Stimulated activated CD8-positive, alpha-beta memory T cell treated with anti-CD3 and anti-CD28 coated beads, Interleukin-4, amount 100 ng/mL, for 24 hours (primary cell): ENCODE data around the gene GTF2H2.
"Not testable (repeated sequence)": the region's sequence is repeated elsewhere in the genome, so short reads cannot be mapped to it uniquely, and the experiment has no call there.

ENCODE experiments used
- DNase-seq: peaks from one replicate; pipeline ENCODE4 v3.0.0-alpha.2; 2020; ENCODE audit warnings: low read depth

The GTF2H2 gene

DNA sequence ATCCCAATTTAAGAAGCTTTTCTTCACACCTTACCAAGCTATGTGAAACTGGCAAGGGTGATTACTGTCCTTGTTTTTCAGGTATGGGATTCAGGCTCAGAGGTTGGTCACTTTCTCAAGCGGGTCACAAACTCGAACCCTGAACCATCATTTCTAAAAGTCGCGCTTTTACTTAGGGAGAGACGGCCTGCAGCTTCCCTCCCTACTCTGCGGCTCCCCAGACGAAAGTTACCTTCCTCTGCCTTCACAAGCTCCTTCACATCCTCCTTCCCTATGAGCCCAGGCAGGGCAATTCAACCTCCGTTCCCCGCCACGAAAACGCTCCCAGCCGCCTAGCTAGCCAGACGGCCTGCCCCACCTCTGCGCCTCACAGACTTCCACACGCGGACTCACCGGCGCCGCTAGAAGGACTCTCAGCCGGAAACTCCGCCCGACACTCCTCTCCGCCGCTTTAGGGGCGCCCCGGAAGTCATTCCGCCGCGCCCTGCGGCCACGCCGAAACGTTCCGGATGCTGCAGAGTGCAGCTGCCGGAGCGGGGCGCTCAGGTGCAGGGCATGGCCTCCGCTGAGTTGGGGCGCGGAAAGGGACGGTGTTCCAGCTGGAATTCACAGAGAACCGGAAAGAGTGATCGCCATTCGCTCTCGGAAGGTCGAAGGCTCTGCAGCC, at the start of gene GTF2H2:
GTF2H2 (minus strand) TSS at position 415 of the 667 bp plus-strand sequence. CDS start 4,913 bp downstream, outside the sequence.
- DNase-seq: not testable (repeated sequence)

DNA sequence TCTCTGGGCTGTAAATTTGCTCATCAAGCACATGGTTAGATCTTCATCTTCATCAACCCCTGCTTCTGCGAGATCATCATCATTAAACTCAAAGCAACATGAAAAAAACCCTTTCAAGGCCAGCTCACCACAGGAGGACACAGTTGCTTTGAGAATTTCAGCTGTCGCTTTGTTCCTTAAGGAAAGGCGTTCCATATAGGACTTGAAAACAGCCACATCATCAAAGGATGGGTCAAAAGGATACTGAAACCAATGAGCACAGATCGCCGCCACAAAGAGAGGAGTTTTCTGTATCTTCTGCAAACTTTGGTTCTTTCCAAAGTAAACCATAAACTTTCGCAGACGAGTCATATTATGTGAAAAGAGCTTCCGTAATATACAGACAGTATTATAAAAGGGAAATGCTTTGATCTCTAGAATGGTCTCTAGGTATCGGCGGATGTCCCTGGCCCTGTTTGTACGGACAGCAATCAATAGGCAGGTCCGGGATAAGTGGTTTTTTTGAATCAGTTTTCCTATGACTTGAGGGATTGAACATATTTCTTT, 42.3 kb upstream of the GTF2H2 start:
- not testable (repeated sequence) for DNase-seq

DNA sequence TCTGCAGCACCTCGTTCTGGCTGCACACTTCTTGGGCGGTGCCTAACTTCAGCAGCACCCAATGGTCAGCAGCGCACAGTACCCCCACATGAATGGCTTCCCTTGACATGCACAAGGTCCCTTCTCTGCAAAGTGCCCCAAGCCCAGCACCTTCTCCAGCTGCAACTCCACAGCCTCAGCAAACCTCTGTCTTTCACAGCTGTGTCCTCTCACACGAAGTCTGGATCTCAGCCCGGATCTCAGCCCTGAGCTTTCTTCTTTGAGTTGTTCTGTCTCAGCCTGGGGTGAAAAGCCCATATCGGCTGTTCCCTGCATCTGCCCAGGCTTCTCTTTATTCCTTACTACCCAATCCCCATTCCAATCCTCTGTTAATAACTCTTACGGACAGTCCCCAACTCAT, 32.5 kb upstream of the GTF2H2 start:
- DNase-seq: not testable (repeated sequence)

DNA sequence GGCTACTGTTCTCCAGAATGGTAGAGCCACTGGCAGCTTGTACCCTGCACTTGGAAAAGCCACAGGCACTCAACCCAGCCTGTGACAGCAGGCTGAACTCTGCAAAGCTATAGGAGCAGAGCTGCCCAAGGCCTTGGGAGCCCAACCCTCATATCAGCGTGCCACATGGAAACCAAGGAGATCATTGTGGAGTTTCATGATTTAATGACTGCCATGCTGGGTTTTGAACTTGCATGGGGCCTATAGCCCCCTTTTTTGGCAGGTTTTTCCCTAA, 30.4 kb upstream of the GTF2H2 start:
- DNase-seq: not testable (repeated sequence)

DNA sequence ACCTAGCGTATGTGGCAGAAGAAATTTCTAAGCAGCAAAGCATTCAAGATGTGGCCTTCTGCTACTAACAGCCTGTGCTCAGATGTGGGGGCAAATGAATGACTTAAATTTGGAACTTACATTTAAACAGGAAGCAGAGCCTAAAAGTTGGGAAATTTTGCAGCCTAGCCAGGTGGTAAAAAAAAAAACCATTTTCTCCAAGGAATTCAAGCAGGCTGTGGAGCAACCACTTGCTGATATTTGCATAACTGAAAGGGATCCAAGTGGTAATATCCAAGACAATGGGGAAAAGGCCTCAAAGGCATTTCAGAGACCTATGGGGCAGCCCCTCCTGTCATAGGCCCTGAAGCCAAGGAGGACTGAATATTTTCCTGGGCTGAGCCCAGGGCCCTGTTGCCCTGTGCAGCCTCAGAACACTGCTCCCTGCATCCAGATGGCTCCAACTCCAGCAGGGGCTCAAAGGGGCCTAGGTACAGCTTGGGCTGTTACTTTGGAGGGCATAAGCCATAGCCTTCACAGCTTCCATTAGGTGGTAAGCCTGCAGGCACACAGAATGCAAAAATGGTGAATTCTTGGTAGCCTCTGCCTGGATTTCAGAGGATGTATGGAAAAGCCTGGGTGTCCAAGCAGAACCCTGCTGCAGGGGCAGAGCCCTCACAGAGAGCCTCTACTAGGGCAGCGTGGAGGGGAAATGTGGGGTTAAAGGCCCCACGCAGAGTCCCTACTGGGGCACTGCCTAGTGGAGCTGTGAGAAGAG, 29.9 kb upstream of the GTF2H2 start:
- DNase-seq: not testable (repeated sequence)

DNA sequence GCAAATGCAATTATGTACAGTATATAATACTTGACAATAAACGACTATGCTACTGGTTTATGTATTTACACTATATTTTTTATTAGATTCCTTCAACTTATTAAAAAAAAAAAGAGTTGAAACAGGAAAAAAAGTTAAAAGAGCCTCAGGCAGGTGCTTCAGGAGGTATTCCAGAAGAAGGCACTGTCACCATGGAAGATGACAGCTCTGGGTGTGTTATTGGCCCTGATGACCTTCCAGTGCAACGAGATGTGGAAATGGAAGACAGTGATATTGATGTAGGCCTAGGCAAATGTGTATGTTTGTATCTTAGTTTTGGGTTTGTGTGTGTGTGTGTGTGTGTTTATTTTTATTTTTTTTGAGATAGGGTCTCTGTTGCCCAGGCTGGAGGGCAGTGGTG, 22.3 kb upstream of the GTF2H2 start:
- not testable (repeated sequence) for DNase-seq

DNA sequence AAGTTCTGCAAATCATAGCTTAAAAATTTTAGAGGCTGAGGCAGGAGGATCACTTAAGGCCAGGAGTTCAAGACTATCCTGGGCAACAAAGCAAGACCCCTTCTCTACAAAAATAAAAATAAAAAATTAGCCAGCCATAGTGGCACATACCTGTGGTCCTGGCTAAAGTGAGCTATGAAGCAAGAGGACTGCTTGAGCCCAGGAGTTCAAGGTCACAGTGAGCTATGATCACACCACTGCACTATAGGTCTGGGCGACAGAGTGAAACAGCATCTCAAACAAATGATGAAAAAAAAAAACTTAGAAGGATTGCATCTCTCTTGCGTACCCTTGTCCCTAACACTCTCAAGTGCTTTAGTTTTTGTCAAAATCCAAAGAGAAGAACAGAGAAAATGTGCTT, 21.3 kb upstream of the GTF2H2 start:
- not testable (repeated sequence) for DNase-seq

DNA sequence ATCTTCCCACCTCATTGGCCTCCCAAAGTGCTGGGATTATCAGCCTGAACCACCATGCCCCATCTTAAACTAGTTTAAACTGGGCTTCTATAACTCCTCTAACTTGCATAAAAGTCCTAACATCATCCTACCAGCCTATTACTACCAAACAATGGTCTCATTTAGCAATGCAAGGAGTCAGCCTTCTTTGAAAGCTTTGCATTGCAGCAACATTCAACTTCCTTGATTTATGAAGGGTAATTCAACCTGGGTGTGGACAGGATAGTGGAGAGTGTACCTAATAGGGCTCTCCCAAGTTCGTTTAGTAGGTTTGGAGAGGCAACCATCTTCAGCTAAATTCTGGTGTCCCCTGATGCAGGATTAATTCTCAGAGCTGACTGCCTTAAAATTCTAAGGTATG, 18.7 kb upstream of the GTF2H2 start:
- DNase-seq: not testable (repeated sequence)

DNA sequence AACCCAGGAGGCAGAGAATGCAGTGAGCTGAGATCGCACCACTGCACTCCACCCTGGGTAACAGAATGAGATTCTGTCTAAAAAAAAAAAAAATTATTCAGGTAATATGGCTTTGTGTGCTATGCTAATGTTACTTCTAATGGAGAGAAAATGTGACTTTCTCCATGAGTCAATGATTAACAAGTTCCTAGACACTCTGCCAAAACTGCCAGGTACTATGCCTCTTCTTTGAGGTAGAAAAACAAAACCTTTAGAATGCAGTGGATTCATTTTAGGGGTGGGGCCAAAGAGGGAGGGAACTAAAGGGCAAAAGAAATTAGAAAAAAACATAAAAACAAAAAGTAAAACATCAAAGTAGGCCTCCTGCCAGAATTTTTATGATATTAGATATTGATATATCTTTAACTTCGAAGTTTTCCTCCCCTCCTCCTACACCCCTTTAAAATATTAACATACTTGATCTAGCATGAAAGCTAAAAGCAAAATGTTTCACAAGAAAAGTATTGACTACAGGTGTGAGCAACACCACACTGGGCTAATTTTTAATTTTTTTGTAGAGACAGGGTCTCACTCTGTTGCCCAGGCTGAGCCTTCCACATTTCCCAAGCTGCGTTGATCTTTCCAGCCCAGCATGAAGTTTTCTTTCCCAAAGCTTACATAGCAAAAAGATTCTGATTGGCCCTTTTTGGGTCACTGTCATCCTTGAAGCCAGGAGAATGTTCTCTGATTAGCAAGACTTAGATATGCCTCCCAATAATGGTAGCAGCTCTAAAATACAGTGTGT, 17.0 kb upstream of the GTF2H2 start:
- not testable (repeated sequence) for DNase-seq

DNA sequence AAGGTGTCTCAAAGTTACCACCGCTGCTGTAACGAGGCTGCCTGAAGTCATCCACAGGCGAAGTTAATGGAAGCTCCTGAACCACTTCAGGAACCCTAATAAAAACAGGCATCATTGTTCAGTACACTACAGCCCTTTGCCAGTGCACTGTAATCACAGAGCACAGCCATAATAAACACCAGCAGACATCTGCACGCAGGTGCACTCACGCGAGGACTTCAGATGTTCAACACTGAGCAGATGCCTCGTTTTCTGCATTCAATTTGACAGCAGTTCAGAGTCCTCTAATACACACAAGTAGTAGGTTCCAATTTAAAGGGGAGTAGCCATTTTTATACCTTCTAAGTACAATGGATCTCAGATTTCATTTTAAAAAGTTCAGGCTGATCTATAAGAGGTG, 15.4 kb upstream of the GTF2H2 start:
- DNase-seq: not testable (repeated sequence)

DNA sequence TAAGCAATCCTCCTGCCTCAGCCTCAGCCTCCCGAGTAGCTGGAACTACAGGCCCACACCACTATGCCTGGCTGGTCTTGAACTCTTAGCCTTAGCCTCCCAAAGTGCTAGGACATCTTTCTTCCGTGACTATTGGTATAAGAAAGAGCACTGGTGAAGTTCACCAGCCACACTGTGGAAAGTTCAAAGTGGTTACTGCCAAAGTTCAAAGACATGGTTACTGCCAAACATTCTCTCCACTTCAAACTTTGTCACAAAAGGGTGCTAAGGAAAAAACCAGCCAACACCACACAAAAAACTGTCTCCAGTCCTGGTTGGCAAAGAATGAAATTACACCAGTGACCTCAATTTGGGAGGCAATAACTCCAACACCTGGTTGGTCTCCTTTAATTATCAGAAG, 14.9 kb upstream of the GTF2H2 start:
- not testable (repeated sequence) for DNase-seq

DNA sequence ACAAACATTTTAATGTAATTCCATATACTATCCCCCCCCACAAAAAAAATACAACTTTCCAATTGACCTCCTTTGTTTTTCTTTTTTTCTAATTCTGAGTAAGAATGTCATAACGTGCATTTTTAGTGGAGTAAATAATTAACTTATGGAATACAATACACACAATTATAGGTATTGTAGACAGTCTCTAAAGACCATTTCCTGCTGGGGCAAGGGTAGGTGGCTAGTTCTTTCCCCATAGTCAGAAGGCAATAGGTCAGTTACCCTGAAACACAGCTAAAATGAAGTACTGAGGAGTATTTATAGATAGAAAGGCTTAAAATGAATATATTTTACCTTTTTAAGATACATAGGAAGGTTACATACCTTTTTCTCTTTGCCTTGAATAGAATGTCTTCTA, 6.2 kb downstream of the GTF2H2 start:
- not testable (repeated sequence) for DNase-seq

DNA sequence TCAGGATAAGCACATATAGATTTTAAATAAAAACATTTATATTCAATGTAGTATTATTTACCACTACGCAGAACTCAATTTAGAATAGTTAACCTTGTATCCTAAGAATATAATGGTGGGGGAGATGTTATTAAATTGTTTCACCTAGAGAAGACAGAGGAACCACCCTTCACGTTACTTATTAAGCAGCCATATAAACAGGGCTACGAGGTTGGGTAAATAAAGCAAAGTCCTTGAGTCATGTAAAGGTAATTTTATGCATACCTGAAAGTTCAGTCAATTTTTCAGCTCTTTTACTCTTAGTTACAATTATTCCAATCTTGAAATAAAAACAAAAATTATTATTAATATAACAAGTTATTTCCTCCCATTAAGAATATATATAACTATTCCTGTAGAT, 8.1 kb downstream of the GTF2H2 start:
- not testable (repeated sequence) for DNase-seq

DNA sequence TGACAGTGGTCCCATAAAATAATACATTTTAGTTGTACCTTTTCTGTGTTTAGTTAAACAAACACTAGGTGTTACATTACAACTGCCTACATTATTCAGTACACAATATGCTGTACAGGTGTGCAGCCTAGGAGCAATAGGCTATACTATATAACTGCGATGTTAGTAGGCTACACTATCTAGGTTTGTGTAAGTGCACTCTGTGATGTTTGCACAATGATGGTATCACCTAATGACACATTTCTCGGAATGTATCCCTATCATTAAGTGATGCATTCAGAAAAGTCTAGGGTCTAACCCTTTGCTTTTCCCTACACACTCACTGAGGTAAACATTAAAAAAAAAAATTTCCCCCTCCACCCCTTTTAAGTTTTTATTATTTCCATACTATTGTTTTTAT, 22.7 kb downstream of the GTF2H2 start:
- not testable (repeated sequence) for DNase-seq

DNA sequence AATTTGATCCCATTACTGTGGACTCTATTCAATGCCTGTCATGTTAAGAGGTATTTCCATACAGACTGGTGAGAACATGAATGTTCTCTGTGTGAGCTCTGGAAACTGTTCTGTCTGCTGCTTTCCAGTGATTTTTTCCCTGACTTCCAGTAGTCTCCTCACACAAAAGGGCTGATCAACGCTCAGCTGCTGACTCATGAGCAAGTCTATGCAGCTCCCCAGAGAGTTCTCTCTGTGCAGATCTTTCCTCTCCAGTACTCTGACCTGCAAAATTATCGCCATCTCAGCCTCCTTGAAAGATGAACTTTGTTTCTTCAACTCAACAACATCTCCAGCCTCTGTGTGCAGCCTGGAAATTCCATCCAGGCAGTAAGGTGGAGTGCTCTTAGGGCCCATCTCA, 23.3 kb downstream of the GTF2H2 start:
- not testable (repeated sequence) for DNase-seq

DNA sequence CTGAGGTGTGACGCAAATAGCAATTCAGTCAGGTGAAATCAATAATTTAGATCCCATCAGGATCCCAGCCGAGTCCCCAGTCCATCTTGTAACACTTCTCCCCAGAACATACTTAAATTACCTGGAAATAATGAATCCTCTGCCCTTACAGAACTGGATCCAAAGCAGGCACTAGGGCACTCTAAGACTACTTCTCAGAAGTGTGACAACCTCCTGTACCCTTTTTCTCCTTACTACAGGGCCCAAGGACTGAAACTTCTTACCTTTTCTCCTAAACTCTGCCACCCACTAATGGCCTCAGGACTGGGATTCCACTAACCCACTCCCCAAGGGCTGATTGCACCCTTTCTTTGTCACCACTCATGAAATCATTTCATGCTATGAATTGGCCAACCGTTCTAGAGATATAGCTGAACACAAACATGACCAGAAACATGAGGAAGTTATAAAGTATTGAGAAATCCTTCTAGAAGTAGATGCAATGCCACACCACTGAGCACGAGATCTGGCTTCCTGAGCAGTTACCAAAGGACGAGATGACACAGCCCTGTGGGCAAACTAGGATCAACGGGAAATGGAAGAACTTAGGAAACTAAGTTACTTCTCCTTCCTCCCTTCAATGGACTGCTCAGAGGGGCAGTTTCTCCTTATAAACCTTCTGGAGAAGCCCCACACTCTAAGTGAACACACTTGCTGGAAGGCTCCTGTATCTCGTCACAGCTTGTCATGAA, 36.3 kb downstream of the GTF2H2 start:
- DNase-seq: not testable (repeated sequence)

DNA sequence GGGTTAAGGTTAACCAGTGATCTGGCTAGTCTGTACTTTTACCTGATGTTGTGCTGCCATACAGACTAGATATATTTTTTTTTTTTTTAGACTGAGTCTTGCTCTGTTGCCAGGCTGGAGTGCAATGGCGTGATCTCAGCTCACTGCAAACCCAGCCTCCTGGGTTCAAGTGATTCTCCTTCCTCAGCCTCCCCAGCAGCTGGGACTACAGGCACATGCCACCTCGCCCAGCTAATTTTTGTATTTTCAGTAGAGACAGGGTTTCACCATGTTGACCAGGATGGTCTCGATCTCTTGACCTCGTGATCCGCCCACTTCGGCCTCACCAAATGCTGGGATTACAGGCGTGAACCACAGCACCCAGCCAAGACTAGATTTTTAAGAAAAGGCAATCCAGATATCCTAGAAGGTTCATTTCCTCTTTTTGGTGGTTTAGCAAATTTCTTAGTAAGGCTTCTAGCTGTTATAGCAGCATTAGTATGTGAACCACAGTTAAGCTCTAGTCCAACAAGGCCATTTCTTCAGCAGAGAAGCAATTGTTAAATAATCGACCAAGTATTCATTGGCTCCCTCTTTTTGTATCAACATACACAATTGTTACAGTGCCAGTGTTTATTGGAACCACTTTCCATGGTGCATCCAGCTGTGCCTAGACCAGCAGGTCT, 42.1 kb downstream of the GTF2H2 start, which contains the start of gene NAIP:
NAIP (minus strand) TSS at position 51 of the 665 bp plus-strand sequence. CDS start 12,424 bp downstream, outside the sequence.
- DNase-seq: not testable (repeated sequence)

DNA sequence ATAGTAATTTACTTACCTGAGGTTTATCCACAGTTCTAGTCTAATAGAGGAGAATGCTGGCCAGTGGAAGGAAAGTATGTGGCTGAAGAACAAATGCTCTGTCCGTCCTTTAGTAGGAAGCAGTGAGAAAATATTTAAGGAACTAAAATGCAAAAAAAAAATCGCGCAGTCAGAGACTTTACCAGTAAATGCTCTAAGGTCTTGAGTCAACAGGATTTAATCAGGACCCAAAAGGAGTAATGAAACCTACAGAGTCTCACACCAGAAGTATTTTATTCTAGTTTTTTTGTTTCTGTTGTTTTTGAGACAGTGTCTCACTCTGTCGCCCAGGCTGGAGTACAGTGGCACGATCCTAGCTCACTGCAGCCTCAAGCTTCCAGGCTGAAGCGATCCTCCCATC, 46.8 kb downstream of the GTF2H2 start:
- DNase-seq: not testable (repeated sequence)

DNA sequence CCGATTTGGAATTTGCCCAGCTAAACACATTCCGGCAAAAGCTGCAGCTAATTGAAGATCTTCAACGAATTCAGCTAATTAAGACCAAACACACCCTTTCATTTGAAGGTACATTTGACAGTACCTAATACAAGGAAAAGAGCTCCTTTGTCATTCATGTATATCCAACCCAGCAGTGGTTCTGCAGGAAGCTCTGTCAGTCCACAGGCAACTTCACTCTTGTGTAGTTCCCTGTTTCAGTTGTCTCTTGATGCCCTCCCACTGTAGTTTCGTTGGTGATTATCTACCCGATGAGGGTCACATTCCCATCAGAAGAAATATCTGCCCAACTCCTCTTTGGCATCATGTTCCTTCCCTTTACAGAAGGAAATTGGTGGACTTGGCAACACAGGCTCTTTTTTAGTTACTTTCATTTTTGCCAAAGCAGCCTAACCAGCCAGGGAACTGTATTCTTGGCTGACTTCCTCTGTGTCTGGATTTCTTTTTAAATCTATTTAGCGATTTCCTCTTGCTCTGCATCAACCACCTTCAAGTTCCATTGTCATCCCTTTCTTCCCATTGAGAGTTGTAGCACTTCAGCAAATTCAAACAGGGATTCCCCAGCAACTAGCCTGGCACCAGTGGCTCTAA, 49.0 kb downstream of the GTF2H2 start:
- DNase-seq: not testable (repeated sequence)

DNA sequence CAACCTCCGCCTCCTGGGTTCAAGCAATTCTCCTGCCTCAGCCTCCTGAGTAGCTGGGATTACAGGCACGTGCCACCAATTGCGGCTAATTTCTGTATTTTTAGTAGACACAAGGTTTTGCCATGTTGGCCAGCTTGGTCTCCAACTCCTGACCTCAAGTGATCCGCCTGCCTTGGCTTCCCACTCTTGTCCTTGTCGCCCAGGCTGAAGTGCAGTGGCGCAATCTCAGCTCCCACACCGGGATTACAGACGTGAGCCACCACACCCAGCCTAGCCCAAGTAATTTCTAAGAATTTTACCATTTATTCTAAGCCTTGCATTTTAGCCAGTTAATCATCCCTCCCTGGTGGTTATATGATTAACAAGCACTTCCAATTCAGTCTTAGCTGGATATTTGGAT, 53.3 kb downstream of the GTF2H2 start:
- no peak for DNase-seq

DNA sequence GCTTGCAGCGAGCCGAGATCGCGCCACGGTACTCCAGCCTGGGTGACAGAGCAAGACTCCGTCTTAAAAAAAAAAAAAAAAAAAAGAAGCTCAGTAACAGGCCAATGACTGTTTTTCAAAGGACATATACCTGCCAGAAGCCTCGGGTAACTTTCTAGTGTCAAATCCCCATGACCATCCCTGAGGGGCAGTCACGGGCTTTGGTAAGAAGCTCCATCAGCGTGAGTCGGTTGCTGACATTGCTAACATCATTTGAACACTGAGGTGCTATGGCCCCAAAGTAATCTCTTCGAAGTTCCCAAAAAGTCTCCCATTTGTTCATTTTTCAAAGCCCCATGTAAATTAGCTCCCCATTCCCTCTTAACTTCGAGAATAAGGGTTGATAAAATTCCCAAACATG, 53.9 kb downstream of the GTF2H2 start:
- DNase-seq: no peak
